Type B pancreatic cell (in vitro differentiated cells): Measurements from ENCODE around the gene DMC1. TPM values are rescaled to one million over a fixed set of nuclear protein-coding genes. Genes with fewer than 3 reads are reported as not detected.

Experiments used
- DNase-seq: peaks from one replicate; pipeline ENCODE4 v3.0.0; 2021; ENCODE audit warnings: mixed read lengths; ENCODE audit not compliant: unreplicated experiment; ENCODE audit errors: extremely low spot score
- H3K27ac Mint-ChIP-seq: 2 replicates; pipeline ENCODE4 v1.8.0; 2021; ENCODE audit warnings: mild to moderate bottlenecking, mixed read lengths
- H3K27me3 Mint-ChIP-seq: 2 replicates; pipeline ENCODE4 v1.8.0; 2021; ENCODE audit warnings: mixed read lengths
- H3K36me3 Mint-ChIP-seq: 2 replicates; pipeline ENCODE4 v1.8.0; 2021; ENCODE audit warnings: mixed read lengths
- H3K4me1 Mint-ChIP-seq: one replicate; pipeline ENCODE4 v1.8.0; 2021; ENCODE audit warnings: mixed read lengths; ENCODE audit not compliant: unreplicated experiment
- H3K4me3 Mint-ChIP-seq: 2 replicates; pipeline ENCODE4 v1.8.0; 2021; ENCODE audit warnings: mild to moderate bottlenecking, mixed read lengths
- H3K9me3 Mint-ChIP-seq: 2 replicates; pipeline ENCODE4 v1.8.0; 2021; ENCODE audit warnings: mixed read lengths
- total RNA-seq: library from RNA; stranded (reverse); gene quantifications from 2 replicates; pipeline ENCODE4 v1.2.1, GENCODE V29; 2021; ENCODE audit warnings: low replicate concordance
- TF ChIP-seq, protein P1 (sequence below): fragments of 200-600 bp; sonication (generic); conservative IDR thresholded peaks from 2 replicates; pipeline ENCODE4 v1.5.0; 2021; ENCODE audit warnings: antibody characterized with exemption, mild to moderate bottlenecking

DMC1 gene
- total RNA-seq, 1 donor from 2014 or later, result 5.6 TPM

DNA sequence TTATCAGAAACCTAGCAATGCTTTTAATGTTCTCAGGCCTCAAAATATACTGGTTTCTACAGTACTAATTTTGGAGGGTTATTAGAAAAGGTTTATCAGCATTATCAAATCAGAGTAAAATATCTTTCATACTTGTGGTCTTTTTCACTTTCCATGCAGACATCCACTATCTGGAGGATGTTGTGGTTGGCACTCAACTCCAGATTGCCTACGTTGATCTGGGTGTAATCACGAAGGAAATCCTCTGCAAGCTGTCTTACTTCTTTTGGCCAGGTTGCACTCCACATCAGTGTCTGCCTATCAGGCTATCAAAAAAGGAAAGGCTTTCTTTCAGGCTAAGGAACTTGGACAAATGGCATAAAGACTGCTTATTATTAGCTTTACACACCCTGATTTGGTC is 75.5 kb downstream of the DMC1 start:
- Mint-ChIP-seq H3K36me3 (peaks cover 57% of the 10 kb centered on the region), H3K27ac (no peak overlapping the region)

DNA sequence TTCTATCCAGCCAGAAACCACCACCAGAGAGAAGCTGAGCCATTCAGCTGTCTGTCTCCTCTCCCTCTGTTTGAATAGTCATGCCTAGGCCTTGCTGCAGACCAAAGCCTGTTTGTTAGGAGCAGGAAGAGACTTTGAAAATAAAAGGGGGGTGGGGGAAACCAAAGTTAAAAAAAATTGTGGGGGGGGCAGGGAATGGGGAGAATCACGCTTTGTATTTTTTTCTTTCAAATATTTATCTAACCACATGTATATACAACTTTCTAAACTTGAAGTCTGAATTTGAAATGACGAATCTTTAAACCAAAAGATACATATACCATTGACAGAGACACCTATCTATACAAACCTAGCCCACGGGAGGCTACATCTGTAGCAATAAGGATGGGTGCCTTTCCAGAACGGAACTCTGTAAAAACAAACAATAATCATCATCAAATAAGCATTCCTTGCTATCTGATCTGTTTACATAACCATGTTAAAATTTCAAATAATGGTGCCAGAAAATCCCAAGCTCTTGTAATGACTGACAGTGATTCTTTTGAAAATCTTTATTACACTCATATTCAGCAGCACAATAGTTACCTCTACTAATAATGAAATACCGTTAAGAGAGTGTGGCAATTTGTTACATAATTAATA is 78.2 kb downstream of the DMC1 start:
- H3K9me3 Mint-ChIP-seq, result no peaks in the 10 kb centered on the region
- no peak overlapping the region for H3K27ac Mint-ChIP-seq
- no peaks in the 10 kb centered on the region for H3K4me1 Mint-ChIP-seq
- no peak overlapping the region for H3K4me3 Mint-ChIP-seq
- no peaks in the 10 kb centered on the region for H3K27me3 Mint-ChIP-seq
- peaks cover 56% of the 10 kb centered on the region for H3K36me3 Mint-ChIP-seq
- TF ChIP-seq, protein P1, sequence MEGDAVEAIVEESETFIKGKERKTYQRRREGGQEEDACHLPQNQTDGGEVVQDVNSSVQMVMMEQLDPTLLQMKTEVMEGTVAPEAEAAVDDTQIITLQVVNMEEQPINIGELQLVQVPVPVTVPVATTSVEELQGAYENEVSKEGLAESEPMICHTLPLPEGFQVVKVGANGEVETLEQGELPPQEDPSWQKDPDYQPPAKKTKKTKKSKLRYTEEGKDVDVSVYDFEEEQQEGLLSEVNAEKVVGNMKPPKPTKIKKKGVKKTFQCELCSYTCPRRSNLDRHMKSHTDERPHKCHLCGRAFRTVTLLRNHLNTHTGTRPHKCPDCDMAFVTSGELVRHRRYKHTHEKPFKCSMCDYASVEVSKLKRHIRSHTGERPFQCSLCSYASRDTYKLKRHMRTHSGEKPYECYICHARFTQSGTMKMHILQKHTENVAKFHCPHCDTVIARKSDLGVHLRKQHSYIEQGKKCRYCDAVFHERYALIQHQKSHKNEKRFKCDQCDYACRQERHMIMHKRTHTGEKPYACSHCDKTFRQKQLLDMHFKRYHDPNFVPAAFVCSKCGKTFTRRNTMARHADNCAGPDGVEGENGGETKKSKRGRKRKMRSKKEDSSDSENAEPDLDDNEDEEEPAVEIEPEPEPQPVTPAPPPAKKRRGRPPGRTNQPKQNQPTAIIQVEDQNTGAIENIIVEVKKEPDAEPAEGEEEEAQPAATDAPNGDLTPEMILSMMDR, result no peak
- DNase-seq, result no peak

More for the DNA sequence above, 75.5 kb downstream of the DMC1 start:
- no peak for DNase-seq
- TF ChIP-seq, protein P1, result no peak
- no peaks in the 10 kb centered on the region for H3K27me3 Mint-ChIP-seq
- H3K4me3 Mint-ChIP-seq, result no peak overlapping the region
- H3K9me3 Mint-ChIP-seq, result no peaks in the 10 kb centered on the region
- H3K4me1 Mint-ChIP-seq, result no peaks in the 10 kb centered on the region

DNA sequence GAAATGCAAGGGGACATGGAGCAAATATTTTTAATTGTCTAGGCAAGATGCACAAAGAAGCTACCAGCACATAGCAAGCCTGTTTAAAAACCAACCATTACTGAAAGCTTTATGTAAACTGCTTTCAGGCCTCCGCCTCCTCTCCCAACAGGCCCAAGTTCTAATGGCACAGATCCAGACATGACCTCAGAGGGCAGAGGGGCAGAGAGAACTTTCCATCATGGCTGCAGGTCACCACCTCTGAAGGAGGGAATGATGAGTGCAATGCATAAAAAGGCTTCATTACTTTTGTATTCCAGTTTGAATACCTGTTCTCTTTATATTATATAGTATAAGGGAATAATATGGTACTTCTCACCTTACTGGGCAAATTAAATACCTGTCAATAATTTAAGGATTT is 79.1 kb downstream of the DMC1 start:
- no peaks in the 10 kb centered on the region for H3K27me3 Mint-ChIP-seq
- no peaks in the 10 kb centered on the region for H3K4me1 Mint-ChIP-seq
- TF ChIP-seq, protein P1, result no peak
- no peak overlapping the region for H3K4me3 Mint-ChIP-seq
- no peak for DNase-seq
- H3K9me3 Mint-ChIP-seq, result no peaks in the 10 kb centered on the region
- H3K36me3 Mint-ChIP-seq, result peaks cover 61% of the 10 kb centered on the region
- peak overlapping the region; percentile 42 for H3K27ac Mint-ChIP-seq

DNA sequence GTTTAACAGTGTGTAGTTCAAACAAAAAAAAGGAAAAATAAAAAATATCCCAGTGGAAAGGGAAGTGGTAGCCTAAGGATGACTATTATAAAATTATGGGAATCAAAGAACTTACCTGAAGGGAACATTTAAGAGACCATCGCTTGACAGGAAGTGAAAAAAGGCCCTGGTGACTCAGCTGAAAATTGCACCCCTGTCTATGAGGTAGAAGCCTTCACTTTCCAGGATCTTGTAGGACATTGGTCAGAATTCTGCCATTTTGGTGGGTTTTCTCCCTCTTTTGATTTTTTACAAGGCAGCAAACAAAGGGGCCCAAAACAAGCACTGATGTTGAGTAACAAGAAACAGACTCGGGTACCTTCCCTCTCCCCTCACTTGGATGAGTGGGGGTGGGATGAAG is 79.5 kb downstream of the DMC1 start:
- H3K27ac Mint-ChIP-seq, result peak overlapping the region; percentile 42
- H3K4me1 Mint-ChIP-seq, result no peaks in the 10 kb centered on the region
- peaks cover 59% of the 10 kb centered on the region for H3K36me3 Mint-ChIP-seq
- H3K9me3 Mint-ChIP-seq, result no peaks in the 10 kb centered on the region
- DNase-seq, result no peak
- H3K4me3 Mint-ChIP-seq, result no peak overlapping the region
- TF ChIP-seq, protein P1, result no peak
- H3K27me3 Mint-ChIP-seq, result no peaks in the 10 kb centered on the region

DNA sequence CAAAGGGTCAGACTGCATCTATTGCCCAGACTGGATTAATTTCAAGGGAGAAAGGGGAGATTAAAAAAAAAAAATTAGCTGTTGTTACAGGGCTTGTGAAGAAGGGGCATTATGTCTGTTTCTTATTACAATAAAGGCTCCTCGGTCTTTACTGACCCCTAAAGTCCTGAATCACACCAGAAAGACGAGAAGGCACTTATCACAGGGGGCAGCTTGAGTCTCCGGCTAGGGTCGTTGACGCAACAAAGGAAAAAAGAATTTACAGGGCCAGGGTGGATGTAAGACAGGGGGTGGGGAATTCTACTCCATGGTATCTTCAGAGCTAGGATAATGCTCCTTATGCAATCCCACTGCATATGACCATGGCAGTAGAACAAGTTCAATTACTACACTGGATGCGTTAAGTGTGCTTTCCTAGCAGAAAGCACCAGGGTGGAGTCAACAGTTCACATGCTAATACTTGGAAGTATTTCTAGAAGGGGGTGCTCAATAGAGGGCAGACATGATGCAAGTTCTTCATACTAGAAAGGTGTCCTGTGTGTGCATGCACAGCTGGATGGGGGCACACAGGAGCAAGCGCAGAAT is 80.3 kb downstream of the DMC1 start:
- no peaks in the 10 kb centered on the region for H3K27me3 Mint-ChIP-seq
- H3K4me1 Mint-ChIP-seq, result no peaks in the 10 kb centered on the region
- no peak for DNase-seq
- H3K27ac Mint-ChIP-seq, result peak overlapping the region; percentile 25
- no peaks in the 10 kb centered on the region for H3K9me3 Mint-ChIP-seq
- TF ChIP-seq, protein P1, result no peak
- peaks cover 56% of the 10 kb centered on the region for H3K36me3 Mint-ChIP-seq
- no peak overlapping the region for H3K4me3 Mint-ChIP-seq
